Thyroid gland (tissue), 4 donors: Measurements from ENCODE around the gene KRT40. TPM values are rescaled to one million over a fixed set of nuclear protein-coding genes. Genes with fewer than 3 reads are reported as not detected.
A peak's percentile ranks its signal among the peaks of the same experiment; 100 is the strongest.
"Not testable (repeated sequence)": the region's sequence is repeated elsewhere in the genome, so short reads cannot be mapped to it uniquely, and the experiment has no call there.

Experiments
- DNase-seq, 2 donors: peaks; one replicate each; pipeline ENCODE4 v3.0.0-alpha.2; 2019
- H3K27ac ChIP-seq, 3 donors: fragments of 200-600 bp; sonication (generic); 1 replicate in 2 of 3; 2 replicates in 1 of 3; pipeline ENCODE4 v1.5.1; 2016 to 2019; ENCODE audit warnings: mild to moderate bottlenecking in 1 of 3, moderate library complexity in 1 of 3
- H3K27me3 ChIP-seq: fragments of 200-600 bp; sonication (generic); one replicate; pipeline ENCODE4 v1.5.1; 2019
- H3K36me3 ChIP-seq, 2 donors: fragments of 200-600 bp; sonication (generic); one replicate each; pipeline ENCODE4 v1.5.1; 2016 to 2019
- H3K4me1 ChIP-seq, 2 donors: fragments of 200-600 bp; sonication (generic); one replicate each; pipeline ENCODE4 v1.5.1; 2017 to 2019
- H3K4me3 ChIP-seq, 3 donors: fragments of 200-600 bp; sonication (generic); replicated peaks in 1 of 3; 1 replicate in 2 of 3; 2 replicates in 1 of 3; pipeline ENCODE4 v1.5.1; 2016; ENCODE audit warnings: mild to moderate bottlenecking in 1 of 3
- H3K9me3 ChIP-seq: fragments of 200-600 bp; sonication (generic); one replicate; pipeline ENCODE4 v1.5.1; 2017
- CTCF ChIP-seq, 6 experiments: fragments of 200-600 bp in 3 of 6; fragments of 450-650 bp in 3 of 6; sonication (generic) in 3 of 6; IDR thresholded peaks; one replicate each; pipeline ENCODE4 v1.5.1; 2016 to 2019; ENCODE audit warnings: antibody characterized with exemption in 6 of 6, mild to moderate bottlenecking in 2 of 6, inconsistent platforms in 1 of 6, moderate library complexity in 1 of 6
- POLR2A ChIP-seq, 2 donors: fragments of 450-650 bp; IDR thresholded peaks; one replicate each; pipeline ENCODE4 v1.6.1; 2017; ENCODE audit warnings: antibody characterized with exemption in 2 of 2, mild to moderate bottlenecking in 2 of 2, moderate library complexity in 1 of 2
- whole genome bisulfite sequencing, 2 donors: methylation state at CpG; one replicate each; pipeline ENCODE4 v1.1.5; 2017; 5-methylcytosine and 5-hydroxymethylcytosine counted together
- intact Hi-C: fragments of 100-400 bp; cut with DNase I; formaldehyde crosslinking; loops from one replicate; pipeline ENCODE4 v1.15.1; 2023
- total RNA-seq, 4 donors: library from RNA; depleted of rRNA; stranded (reverse); fragments of >200 nt; gene quantifications; one replicate each; pipeline ENCODE4 v1.2.3, GENCODE V29; 2016

KRT40 gene
- total RNA-seq, 4 donors from 2014 or later, result not detected

GRCh38 chr17:41008811-41009210, 24.7 kb upstream of the KRT40 start, which contains the start of gene KRTAP3-1:
Gene KRTAP3-1 (minus strand): TSS chr17:41009128. CDS start chr17:41009074, 54 bp downstream.
- no peak within 1 kb of the TSS for H3K4me3 ChIP-seq
- no peak for DNase-seq
- TF ChIP-seq CTCF (IDR thresholded peaks at IDR 0.05) (no peak), POLR2A (IDR thresholded peaks at IDR 0.05) (no peak)
- H3K27me3 ChIP-seq, result no peaks in the 10 kb centered on the region
- WGBS, 2 donors, result 78 to 83% methylated on average over 6 to 8 of the region's 8 CpGs
- no peak within 1 kb of the TSS for H3K27ac ChIP-seq
- H3K4me1 ChIP-seq, result peaks cover 0 to 5% of the 10 kb centered on the region in 2 donors
- H3K36me3 ChIP-seq, result no peaks in the 10 kb centered on the region
- intact Hi-C loops, result no loop called here
- H3K9me3 ChIP-seq, result no peaks in the 10 kb centered on the region

- no peak for DNase-seq
- no peak overlapping the region for H3K27ac ChIP-seq
- intact Hi-C loops, result no loop called here
- H3K4me1 ChIP-seq, result peaks cover 0 to 10% of the 10 kb centered on the region in 2 donors
- H3K4me3 ChIP-seq, result no peak overlapping the region
- no peaks in the 10 kb centered on the region for H3K27me3 ChIP-seq
- no peak for TF ChIP-seq POLR2A (IDR thresholded peaks at IDR 0.05)
- no peak for TF ChIP-seq CTCF (IDR thresholded peaks at IDR 0.05)
- WGBS, 2 donors, result 89 to 90% methylated on average over 3 of the region's 3 CpGs
- H3K36me3 ChIP-seq, result no peaks in the 10 kb centered on the region
- no peaks in the 10 kb centered on the region for H3K9me3 ChIP-seq
Observed at GRCh38 chr17:41004397-41004796, 20.3 kb upstream of the KRT40 start.

- Histone ChIP-seq H3K36me3 (no peaks in the 10 kb centered on the region), H3K27ac (peak overlapping the region in 1 of 3 donors; percentile 30), H3K9me3 (no peaks in the 10 kb centered on the region), H3K4me3 (no peak overlapping the region), H3K27me3 (no peaks in the 10 kb centered on the region), H3K4me1 (peaks cover 0 to 10% of the 10 kb centered on the region in 2 donors)
- intact Hi-C loops, result no loop called here
- TF ChIP-seq POLR2A (IDR thresholded peaks at IDR 0.05) (no peak), CTCF (IDR thresholded peaks at IDR 0.05) (no peak)
- WGBS, 2 donors, result 31 to 32% methylated on average over 4 of the region's 4 CpGs
- no peak for DNase-seq
Observed at GRCh38 chr17:41003926-41004325, 19.8 kb upstream of the KRT40 start.

- Histone ChIP-seq H3K36me3 (no peaks in the 10 kb centered on the region), H3K27me3 (no peaks in the 10 kb centered on the region), H3K4me1 (peaks cover 0 to 10% of the 10 kb centered on the region in 2 donors), H3K9me3 (no peaks in the 10 kb centered on the region), H3K4me3 (no peak overlapping the region), H3K27ac (no peak overlapping the region)
- 76 to 77% methylated on average over 5 of the region's 5 CpGs for WGBS, 2 donors
- DNase-seq, result no peak
- intact Hi-C loops, result no loop called here
- TF ChIP-seq POLR2A (IDR thresholded peaks at IDR 0.05) (no peak), CTCF (IDR thresholded peaks at IDR 0.05) (no peak)
Observed at GRCh38 chr17:41002814-41003213, 18.7 kb upstream of the KRT40 start.

GRCh38 chr17:41001795-41002194, 17.7 kb upstream of the KRT40 start:
- intact Hi-C loops, result no loop called here
- Histone ChIP-seq H3K36me3 (no peaks in the 10 kb centered on the region), H3K4me3 (no peak overlapping the region), H3K9me3 (no peaks in the 10 kb centered on the region), H3K4me1 (peaks cover 0 to 10% of the 10 kb centered on the region in 2 donors), H3K27me3 (no peaks in the 10 kb centered on the region), H3K27ac (no peak overlapping the region)
- DNase-seq, result no peak
- no peak for TF ChIP-seq POLR2A (IDR thresholded peaks at IDR 0.05)
- no peak for TF ChIP-seq CTCF (IDR thresholded peaks at IDR 0.05)
- 84 to 94% methylated on average over 4 of the region's 4 CpGs for WGBS, 2 donors

- H3K4me1 ChIP-seq, result peaks cover 0 to 10% of the 10 kb centered on the region in 2 donors
- H3K27ac ChIP-seq, intact Hi-C loops, H3K27me3 ChIP-seq, H3K4me3 ChIP-seq, H3K9me3 ChIP-seq, DNase-seq, H3K36me3 ChIP-seq: not testable (repeated sequence)
- WGBS, 2 donors, result 90 to 94% methylated on average over 6 of the region's 6 CpGs
Observed at GRCh38 chr17:40999563-40999962, 15.4 kb upstream of the KRT40 start, which contains the start of gene KRTAP3-2. Gene KRTAP3-2 (minus strand): TSS chr17:40999906. CDS start chr17:40999853, 53 bp downstream.
